ENCODE results near the gene LRRC10B.
A peak's percentile ranks its signal among the peaks of the same experiment; 100 is the strongest.

The LRRC10B gene

DNA sequence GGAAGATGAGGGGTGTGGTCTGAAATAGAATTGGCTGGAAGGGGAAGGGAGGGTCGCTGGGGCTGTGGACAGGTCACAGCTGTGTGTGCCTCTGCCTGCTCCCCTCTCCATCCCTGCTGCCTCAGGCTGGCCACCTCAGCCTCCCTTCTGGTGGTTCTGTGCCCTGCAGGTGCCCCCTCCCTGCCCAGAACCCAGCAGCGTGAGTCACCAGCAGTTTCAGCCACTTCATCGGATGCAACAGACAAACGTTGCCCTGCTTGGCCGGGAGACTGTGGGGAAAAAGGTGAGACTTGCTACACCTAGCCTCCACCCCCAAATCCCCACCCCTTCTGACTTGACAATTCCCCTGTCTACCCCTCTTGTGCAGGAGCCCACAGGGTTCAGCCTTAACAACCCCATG lies 21.8 kb upstream of the LRRC10B start:
- no peak for DNase-seq (ENCODE audit: low spot score)

DNA sequence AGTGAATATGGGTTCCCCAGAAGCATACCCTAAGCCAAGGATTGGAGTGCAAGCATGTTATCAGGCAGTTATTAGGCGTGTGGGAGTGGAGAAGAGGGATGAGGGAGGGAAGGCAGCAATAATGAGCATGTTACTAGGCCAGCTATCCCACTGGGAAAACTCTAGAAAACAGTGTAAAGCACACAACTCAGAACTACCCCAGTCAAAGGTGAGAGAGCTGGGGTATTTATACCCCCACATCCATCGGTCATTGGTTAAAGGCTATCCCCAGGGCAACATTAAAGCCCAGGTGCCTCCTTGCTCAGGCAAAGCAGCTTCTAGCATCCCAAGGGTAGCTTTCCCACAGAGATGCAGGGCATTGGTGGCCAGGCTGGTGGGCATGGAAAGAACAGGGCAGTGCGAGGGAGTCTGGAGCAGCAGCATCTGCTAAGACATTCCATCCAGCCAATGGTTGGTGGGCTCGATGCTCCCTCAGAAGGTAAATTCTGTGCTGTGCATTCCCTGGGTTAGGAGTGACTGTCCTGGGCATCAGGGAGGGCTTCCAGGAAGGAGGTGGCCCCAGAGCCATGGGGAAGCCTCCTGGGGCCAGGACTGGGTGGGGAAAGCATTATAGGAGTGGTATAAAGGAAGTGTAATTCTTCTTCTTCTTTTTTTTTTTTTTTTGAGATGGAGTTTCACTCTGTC lies 21.1 kb upstream of the LRRC10B start:
- no peak for DNase-seq (ENCODE audit: low spot score)

DNA sequence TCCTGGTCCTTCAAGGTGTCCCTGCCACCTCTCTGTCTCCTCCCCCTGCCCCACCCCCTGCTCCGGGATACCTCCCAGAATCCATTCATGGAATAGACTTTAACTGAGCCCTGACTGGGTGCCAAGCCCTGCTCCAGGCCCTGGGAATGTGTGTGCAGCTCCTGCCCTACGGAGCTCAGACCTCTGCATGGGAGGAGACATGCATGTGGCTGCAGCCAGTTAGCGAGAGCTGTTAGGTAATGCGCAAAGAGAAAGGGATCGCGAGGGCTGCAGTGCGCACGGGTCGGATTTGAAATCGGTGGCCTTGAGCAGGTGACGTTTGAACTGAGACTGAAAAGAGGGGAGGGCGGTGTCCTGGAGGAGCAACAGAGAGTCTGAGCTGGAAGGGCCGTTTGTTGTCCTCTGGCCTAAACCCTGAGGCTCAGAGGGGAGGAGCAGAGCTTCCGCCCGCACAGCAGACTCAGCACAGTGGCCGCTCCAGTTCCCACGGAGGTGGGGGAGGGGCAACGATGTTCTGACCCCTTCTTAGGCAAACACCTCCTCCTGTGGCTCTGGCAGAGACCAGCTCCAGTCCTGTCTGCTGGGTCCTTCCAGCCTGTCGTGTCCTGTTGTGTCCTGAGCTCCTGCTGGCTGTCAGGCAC lies 19.8 kb upstream of the LRRC10B start:
- DNase-seq (ENCODE audit: low spot score) = no peak

DNA sequence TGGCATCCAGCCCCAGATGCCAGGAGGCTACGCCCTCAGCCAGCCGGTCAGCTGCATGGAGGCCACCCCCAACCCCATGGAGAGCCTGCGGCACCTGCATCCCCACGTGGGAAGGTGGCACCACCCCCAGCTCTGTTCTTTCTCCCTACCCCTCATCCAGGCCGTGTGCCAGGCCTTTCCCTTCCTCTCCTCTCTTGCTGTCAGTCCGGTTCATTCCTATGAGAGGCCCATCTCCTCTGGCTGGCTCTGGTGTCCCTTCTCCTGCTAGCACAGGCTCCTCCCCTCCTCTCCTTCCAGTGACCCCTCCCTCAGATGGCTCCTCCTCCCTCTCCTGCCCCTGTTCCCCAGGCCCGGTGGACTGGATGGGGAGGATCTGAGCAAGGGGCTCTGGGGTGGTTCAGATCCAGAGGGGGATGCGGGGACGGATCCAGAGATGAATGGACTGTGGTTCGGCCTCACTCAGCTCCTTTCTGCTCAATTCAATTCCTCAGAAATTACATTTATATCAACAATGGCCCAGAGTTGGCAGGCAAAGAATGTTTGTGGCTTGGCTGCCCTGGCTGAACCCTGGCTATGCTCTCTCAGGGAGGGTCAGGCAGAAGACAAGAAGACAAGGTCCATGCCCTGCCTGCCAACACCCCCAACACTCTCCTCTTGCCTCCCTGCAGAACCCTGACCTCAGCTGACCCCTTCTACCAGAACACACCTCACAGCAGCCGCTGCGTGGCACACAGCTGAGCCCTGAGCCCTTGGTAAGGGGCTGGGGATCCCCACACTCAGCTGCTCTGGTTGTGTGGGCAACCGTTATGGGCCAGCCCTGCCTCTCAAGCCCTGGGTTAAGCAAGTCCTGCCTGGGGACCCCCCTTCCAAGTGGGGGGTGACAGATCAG lies 18.5 kb upstream of the LRRC10B start:
- no peak for DNase-seq (ENCODE audit: low spot score)

DNA sequence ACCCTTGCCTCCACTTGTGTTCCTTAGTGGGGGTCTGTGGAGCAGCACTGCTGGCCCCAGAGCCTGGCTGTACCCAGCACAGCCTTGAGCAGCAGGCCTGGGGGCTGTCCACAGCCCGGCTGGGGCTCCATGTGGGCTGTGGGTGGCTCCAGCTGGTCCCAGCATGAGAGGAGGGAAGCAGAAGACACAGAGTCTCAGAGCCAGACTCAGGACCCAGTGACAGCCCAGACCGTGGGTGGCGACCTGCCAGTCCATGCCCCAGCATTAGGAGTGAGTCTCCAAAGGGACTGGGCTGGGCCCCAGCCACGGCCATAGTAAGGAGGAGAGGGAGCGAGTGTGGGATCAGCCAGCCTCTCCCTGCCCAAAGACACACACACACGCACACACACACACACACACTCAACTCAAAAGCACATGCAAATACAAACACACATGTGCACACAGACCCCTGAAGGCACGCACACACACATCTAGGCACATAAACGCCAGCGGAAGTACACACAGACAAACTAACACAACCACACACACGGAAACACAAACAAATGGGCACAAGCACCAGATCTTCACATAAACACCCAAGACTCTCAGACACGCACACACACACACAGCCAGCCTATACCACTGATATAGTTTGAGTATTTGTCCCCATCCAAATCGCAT lies 16.7 kb upstream of the LRRC10B start:
- DNase-seq (ENCODE audit: low spot score) = peak; percentile 43

DNA sequence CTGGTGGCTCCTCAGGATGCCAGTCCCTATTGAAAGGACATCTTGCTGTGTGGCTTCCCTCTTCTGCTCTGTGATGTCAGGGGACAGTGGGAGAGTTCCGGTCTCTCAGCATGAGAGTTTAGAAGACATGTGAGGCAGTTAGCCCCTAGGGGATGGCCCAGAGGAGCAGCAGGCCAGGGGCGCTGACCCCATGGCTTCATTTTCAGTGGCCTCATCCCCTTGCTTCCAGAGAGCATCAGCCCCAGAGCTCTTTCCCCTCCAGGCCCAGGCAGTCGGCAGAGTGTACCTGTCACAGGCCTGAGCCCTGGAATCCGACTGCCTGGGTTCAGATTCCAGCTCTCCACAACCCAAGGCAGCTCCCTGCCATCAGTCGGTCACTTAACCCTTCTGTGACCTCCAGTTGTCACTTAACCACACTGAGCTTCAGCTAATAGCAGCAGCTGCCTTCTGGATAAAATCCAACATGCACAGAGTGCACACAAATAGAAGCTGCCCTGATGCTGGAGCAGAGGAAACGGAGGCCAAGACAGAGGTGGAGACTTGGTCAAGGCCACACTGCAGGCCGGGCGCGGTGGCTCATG lies 14.1 kb upstream of the LRRC10B start:
- DNase-seq (ENCODE audit: low spot score) = no peak

DNA sequence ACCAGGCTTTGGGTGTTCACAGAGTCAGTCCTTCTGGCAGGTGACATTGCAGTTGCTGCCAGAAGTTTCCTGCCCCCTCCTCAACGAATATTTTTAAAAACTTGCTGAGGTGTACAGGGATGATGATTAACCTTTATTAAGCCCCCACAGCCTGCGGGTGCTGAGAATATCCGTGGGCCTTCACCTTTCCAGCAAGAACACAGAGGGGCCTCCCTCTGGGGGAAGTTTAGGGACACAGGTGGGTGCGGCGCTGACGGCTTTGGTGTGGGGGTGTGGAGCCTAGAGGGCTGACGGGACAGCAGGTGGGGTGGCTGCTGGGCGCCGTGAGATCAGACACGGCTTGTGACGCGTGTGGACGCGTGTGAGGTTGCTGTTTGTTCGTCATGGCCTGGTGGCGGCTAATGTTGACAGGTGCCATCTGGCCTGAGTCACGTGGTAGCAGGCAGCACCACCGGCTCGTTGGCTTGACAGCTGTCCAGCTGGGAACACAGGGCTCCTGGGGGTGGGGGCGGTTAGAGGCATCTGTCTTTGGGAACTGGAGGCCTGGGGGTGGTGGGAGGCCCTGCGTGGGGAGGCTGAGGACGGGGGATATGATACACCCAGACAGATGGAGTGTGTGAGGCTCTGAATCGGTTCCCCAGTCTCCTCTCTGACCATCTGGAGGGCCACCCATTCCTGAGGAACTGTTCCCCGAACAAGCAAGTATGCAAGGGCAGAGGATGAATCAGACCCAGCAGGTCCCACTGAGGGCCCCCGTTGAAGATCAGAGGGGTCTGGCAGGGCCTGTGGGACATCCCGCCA lies 12.5 kb upstream of the LRRC10B start:
- peak; percentile 34 for DNase-seq (ENCODE audit: low spot score)

DNA sequence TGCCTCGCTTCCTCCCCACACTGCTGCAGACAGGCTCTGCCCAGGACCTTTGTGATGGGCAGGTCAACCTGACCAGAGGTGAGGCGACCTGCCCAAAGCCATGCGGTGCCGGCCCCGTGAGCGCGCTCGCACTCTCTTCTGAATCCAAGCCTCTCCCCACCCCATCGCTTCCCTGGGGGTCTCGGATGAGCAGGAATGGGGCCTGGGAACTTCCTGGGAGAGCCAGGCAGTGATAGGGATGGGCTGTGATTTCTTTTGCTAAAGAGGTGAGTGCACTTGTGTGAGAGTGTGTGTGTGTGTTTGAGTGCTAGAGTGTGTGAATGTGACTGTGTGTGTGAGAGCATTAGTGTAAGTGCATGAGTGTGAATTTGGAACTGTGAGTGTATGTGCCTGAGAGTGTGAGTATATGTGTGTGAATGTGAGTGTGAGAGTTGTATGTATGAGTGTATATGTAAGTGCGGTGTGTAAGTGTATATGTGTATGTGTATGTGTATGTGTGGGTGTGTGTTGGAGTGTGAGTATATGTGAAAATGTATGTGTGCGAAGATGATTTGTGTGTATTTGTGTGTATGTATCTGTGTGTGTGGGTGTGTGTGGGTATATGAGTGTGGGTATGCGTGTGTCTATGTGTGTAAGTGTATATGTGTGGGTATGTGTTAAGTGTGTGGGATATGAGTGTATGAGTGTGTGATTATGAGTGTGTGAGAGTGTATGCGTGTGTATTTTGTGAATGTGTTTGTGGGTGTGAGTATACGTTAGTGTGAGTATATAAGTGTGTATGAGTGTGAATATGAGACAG lies 11.7 kb upstream of the LRRC10B start:
- DNase-seq (ENCODE audit: low spot score) = no peak

DNA sequence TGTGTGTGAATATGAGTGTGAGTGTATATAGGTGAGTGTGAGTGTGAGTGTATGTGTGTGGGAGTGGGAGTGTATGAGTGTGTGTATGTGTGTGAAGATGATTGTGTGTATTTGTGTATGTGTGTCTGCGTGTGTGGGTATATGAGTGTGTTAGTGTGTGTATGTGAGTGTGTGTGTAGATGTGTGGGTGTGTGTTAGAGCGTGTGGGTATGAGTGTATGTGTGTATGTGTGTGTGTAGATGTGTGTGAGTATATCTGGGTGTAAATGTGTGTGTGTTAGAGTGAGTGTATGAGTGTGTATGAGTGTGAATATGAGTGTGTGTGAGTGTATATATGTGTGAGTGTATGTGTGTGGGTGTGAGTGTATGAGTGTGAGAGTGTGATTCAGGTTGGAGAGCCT lies 11.1 kb upstream of the LRRC10B start:
- no peak for DNase-seq (ENCODE audit: low spot score)

DNA sequence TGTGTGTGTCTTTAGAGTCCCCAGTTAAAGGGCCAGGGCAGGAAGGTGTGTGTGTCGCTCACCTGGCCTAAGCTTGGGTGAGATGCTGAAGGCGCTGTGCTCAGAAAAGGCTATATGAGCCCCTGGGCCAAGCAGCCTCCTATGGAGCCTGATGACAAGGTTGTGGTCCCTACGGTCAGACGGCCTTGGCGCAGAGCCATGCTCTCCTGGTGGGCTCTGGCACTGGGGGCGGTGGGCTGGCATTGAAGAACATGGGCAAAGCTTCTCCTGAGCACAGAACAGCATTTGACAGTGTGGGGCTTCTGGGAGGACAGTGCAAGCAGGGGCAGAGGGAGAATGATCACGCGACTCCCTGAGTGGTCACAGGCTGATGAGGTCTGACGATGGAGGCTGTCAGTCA lies 10.7 kb upstream of the LRRC10B start:
- DNase-seq (ENCODE audit: low spot score) = no peak

DNA sequence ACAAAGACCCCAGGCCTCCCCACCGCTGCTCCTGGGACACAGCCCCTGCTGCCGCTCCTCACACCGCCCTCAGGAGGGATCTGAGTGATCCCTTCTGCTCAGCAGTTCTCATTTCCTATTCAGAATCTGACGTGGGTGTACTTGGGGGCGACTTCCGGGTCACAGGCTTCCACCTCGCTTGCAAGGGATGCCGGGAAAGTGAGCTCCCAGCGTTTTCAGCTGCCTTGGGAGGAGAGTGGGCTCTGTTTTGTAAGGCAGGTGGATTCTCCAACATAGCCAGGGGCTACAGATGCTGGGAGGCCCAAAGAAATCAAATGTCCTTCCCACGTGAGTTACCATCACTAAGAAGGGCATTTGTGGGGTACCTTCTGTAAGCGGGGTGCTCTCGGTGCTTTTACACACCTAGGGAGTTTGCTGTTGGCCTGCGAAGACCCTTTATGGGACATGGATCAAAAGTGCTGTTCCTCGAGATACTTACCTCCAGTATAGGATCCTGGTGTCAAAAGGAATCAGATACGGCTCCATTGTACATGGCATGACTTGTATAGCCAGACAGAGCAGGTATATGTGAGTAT lies 9.7 kb upstream of the LRRC10B start:
- DNase-seq (ENCODE audit: low spot score) = no peak

DNA sequence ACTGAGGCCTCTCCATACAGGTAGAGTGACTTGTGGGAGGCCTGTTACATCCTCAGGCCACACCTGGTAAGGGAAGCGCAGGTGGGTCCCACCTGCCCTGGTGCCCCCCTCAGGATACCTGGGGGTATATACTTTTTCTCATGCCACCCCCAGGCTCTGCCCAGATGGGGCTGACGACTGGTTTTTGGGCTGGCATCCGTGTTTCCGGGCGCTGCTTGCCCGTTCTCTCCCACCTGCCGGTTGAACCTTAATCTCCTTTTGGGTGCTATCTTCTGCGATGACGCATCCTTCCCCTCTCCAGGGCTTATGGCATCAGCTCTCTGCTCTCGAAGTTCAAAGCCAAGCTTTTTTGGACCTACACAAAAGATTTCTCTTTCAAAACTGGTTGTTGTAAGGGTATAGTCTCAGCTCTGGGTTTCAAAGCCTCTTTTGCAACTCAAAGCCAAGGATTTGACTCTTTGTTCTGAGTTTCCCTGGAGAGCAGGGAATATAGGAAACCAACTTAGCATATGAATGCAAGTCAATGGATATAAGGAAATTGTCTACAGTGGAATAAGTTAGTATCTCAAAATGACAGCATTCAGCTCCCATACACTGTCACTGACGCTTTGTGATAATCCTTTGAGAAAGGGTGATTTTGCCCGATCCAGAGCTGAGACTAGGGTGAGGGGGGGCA lies 8.6 kb upstream of the LRRC10B start:
- DNase-seq (ENCODE audit: low spot score) = no peak

DNA sequence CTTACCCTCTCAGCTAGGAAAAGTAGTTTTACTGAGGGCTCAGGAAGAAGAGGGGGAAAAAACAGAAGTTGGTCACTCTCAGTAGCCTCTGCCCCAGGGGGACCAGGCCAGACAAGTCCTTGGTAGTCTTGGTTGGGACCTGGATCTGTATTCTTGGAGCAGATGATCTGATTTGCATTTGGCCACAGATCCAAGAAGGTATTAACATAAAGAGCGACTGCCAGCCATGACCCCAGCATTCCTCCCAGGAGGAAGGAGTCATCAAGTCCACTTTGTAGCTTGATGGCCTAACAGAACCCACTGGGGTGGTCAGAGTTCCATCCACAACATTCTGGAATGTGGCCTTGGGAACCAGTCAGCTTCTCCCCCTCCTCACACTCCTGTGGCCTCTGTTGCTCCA lies 6.0 kb upstream of the LRRC10B start:
- no peak for DNase-seq (ENCODE audit: low spot score)

DNA sequence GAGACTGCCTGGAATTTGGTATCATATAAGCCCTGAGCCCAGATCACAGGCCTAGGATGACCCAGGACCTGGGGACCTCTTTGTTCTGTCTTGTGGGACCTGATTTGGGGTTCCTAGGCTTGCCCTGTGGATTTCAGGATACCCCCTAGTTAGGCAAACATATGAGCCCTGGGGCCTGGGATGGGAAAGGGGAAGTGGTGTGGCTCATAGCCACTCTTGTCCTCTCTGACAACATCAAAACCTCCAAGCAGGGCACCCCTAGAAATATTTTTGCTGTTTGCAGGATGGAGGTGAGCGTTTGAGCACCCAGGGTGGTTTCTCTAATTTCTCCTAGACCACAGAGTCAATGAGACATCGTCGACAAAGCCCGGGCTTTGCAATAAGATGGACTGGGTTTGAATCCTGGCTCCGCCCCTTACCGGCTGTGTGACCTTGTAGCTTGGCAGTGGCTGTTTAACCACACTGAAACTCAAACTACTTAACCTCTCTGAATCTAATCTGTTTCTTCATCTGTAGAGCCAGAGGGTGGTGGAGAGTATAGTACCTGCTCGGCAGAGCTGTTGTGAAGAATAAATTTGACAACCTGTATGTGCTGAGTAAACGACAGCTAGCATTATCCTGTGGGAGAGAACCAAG lies 5.3 kb upstream of the LRRC10B start:
- DNase-seq (ENCODE audit: low spot score) = no peak

DNA sequence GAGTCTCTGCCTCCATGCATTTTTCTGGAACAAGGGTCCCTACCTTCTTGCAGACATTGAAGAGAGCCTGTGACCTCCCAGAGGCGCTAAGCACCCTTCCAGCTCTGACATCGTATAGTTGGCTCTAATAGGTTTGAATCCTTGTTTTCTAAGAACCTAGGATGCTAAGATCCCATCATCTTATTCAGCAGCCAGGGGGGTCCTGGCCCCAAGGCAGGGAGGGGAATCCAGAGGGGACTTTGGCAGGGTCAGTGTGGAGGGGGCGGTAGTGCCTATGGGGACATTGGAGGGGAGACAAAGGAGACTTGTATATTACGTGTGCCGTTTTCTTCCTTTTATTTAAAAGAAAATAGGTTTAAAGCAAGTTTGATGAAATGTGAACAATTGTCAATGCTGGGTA lies 3.4 kb upstream of the LRRC10B start:
- DNase-seq (ENCODE audit: low spot score) = no peak

DNA sequence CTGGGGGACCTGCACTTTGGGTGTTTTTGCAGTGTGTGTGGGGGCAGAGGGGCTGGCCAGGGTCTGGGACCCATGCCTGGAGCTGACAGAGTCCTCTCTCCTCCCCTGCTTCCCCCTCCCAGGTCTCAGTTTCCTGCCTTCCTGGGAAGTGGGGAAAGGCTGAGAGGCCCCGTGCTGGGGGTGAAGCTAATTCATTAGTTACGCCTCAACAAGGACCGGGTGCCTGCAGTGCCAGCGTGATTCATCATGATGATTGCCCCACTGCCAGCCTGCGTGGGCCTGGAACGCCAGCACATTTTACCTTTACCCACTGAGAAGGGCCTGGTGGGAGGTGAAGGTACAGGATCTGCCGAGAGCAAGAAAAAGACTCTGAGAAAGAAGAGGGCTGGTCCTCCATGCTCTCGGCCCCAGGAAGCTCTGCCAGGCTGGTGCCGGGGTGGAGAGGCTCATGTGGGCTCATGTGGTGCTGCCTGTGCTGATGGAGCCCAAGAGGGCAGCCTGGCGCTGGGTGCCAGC lies 2.9 kb upstream of the LRRC10B start:
- peak; percentile 62 for DNase-seq (ENCODE audit: low spot score)

DNA sequence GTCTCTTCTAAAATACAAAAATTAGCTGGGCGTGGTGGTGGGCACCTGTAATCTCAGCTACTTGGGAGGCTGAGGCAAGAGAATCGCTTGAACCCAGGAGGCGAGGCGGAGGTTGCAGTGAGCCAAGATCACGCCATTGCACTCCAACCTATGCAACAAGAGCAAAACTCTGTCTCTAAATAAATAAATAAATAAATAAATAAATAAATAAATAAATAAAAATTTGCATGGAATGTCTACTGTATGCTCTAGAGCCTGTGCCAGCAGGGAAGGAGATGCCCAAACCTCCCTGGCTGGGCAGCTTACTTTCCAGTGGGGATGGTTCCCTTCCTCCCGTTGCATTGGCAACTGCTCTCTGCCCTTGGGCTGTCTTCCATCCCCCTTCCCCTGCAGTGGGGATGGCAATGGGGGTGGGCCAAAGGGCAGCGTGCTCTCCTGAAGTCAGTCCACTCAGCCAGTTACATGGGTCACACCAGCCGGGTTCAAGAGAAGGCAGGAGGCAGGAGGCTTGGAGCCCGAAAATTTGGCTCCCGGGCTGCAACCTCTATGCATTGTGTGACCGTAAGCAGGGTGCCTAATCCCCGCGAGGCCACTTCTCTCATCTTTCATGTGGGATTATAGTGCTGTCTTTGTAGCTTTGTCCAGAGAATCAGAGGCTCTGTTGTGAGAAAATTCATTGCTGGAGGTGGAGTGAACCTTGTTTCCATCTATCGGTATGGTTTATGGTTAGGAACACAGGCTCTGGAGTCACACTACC lies 1.4 kb upstream of the LRRC10B start:
- DNase-seq (ENCODE audit: low spot score) = no peak

Measured in Ammon's horn (tissue), 1 donor.